ENCODE measurements around the gene FILIP1L.

Gene FILIP1L

GRCh38 chr3:99921377-99921695 is 193.0 kb downstream of the FILIP1L start:
- DNase-seq = no peak

DNA sequence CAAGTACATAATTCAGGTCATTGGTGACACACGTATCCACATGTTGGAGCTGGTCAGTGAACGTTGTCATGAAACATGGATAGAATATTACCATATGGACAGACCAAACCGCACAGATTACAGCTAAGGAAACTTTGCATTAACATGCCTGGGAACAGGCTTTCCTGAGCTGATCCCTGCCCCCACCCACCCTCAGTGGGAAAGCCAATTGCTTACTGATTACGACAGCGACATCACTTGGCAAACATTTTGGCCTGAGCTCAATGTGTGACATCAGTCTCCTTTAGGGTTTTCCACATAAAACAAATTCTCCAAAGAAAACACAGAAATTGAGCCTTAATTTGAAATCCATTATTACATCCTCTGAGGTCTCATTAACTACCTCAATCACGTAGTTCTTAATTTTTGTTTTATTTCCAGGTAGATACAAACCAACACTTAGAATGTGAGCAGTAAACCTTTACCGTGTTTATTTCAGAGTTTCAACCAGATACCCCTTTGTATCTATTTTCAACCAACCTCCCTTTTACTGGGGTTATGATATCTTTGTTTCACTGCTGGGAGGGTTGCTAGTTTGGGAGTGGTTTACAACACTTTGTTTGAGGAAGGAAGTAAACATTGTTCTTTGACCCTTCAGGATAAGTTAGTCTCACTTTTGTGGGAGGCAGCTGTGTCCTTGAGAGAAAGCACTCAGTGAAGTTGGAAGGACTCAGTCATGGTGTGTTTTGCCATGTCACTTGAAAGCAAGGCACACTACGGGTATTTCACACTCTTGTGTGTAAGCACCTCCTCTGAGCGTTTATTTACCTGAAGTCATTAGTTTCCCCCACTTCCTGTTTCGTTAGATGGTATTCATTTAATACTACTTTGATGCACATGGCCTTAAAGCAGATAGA is 193.6 kb downstream of the FILIP1L start:
- DNase-seq = peak in 3 of 4 experiments; percentile 11 to 40 (median 30)

DNA sequence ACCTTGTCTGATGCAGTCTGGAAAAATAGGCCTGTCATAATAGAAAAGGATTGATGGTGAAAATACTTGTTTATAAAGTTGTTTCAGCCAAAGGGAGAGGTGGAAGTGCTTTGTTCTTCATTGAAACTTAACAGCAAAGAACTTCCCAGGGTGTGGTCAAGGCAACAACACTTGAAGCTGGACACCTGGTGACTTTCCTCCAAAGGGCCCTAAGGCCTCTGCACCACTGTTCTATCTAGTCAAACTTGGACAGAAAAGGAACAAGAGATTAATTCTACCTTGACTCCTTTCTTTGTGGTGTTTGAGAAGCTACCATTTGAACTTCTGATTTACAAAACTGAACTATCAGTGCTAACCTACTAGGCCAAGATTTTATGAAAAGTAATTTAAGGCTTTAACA is 194.6 kb downstream of the FILIP1L start:
- DNase-seq = no peak

DNA sequence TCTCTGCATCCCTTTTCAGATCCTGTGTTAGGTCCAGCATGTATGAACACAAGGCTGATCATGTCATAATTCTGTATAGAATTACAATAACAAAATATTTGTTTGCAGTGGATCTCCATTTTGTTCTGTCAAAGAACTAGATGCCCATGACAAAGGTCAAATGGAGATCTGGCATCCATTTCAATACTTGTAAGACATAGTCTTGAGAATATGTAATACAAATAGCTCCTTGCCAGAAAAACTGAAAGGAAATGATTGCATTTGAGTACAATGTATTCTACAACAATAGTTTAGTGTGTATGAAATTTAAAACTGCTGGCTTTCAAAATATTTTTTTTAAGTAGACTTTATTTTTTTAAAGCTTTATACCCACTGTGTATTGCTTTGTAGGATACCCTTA is 195.6 kb downstream of the FILIP1L start:
- DNase-seq = no peak

DNA sequence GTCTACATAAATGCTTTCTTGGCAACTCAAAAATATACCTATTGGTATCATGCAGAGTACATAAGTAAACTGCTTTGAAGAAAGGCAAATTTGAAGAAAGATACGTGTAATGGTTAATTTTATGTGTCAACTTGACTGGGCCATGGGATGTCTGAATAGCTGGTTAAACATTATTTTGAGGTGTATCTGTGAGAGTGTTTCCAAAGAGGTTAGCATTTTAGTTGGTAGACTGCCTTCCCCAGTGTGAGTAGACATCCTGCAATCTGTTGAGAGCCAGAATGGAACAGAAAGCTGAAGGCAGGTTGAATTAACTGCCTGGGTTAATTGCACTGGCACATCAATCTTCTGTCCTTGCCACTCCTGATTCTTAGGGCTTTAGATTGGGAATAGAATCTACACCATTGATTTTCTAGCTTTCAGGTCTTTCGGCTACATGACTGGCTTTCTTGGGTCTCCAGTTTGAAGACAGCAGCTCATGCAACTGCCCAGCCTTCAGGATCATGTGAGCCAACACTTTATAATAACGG is 198.3 kb downstream of the FILIP1L start:
- DNase-seq = no peak

GRCh38 chr3:99911433-99911832 is 202.9 kb downstream of the FILIP1L start:
- no peak for DNase-seq

GRCh38 chr3:99910752-99911290 is 203.5 kb downstream of the FILIP1L start:
- DNase-seq = no peak

- DNase-seq = no peak
These were observed 204.4 kb downstream of the FILIP1L start for GRCh38 chr3:99909714-99910495.

DNA sequence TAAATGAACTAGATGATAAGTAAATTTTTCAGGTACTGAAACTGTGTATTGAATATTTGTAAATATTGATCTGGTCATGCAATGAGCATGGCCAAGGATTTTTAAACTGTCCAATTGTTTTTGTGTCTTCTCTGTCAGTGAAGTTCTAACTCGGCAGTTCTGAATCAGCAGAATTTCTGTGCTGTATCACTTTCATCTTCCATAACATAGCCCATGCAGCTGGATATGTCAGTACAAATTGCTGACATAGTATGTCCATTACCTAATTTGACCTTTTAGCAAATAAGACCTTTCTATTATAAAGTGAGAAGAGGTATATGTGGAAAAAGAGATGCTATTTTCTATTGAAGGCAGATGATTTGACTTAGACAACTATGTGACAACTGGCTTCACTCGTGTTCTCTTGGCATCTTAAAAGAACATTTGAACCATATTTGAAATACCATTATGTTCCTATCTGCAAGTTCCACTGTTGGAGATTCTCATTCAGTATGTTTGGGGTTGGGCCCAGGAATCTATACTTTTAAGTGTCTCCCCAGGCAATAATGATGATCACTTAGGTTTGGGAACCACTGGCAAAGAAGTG is 206.2 kb downstream of the FILIP1L start:
- no peak for DNase-seq

- DNase-seq = no peak
These were observed 210.4 kb downstream of the FILIP1L start for GRCh38 chr3:99903869-99904268.

- no peak for DNase-seq
These were observed 212.2 kb downstream of the FILIP1L start for GRCh38 chr3:99902091-99902490.

GRCh38 chr3:99901200-99901926 is 212.9 kb downstream of the FILIP1L start:
- peak; percentile 29 to 76 (median 56) for DNase-seq

- DNase-seq = no peak
These were observed 214.1 kb downstream of the FILIP1L start for GRCh38 chr3:99900248-99900647.

DNA sequence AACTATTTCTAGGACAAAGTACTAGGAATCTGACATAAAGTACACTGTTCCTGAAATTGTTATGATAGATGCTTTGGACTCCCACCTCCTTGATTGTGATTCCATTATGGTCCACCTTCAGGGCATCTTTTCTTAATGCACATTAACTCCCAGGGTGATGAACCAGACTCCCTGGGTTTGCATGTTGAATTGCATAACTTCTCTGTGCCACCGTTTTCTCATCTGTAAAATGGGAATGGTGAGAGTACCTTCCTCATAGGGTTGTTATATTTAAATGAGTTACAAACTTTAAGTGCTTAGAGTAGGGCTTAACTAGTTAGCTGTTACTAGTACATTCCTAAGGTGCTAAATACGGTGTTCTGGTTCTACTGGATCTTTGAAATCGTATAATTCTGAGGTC is 214.7 kb downstream of the FILIP1L start:
- DNase-seq = no peak

DNA sequence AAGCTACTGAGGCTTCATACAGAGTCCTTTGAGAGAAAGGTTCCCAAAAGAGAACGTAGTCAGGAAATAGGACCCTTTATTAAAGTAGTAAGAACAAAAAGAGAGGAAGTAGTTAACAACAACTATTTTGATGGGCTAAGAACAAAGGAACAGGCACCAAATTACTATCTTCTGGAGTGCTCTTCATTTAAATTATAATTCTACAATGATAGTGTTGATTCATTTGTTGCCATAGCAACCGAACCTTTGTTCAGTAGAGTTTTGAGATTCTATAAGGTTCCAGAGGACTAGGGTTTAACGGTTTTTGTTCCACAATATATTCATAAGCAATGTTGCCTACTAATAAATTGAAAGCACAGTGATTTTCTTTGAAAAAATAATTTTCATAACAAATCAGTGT is 217.8 kb downstream of the FILIP1L start:
- DNase-seq = peak in 1 of 4 experiments; percentile 35

DNA sequence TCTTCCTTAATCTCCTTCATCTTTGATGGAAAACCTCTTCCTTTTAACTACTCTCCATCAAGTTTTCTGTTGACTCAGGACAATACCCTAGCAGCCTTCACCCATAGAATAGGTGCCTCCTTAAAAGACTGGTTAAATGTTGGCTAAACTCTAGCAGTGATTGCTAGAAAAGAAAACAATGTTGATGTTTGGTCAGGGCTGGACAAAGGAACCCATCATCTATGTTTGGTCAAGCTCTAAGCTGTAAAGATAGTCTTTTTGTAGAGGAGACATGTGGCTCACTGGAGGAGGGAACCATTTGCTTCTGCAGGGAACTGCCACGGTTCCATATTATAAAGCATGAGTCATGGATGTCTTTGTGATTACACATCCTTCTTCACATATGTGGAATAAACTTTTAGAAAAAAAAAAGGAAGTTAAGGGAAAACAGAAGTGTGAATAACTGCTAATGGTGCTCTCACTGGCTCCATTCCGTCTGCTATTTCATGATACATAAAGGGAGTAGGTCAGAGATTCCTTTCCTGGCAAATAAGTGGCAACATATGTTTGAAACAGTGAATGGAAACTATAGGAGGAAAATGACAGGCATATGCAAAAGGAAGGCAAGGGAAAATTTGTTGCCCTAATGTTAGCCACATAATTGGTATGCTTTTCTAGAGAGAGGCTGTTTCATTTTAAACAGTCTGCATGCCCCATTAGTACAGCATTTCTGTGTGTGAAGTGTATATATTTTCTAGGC is 218.4 kb downstream of the FILIP1L start:
- DNase-seq = peak; percentile 73 to 95 (median 84)

- DNase-seq = peak in 3 of 4 experiments; percentile 40 to 64 (median 60)
These were observed 219.1 kb downstream of the FILIP1L start for GRCh38 chr3:99895131-99895696.

DNA sequence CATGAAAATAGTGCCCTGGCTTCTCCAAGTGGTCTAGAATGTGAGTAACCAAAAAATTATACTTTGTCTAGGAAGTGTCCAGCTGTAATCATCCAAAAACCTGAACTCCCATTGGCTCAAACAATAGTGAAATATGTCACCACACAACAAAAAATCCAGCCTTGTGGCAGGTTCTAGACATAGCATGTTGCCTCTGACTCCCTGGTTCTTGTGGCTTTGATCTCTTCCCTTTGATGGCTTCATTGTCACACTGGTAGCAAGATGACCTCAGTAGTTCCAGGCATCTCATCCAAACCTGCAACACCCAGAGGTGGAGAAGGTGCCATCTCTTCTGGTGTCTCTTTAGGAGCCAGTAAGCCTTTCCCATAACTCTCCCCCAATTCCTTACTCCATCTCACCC is 222.0 kb downstream of the FILIP1L start:
- DNase-seq = no peak

DNA sequence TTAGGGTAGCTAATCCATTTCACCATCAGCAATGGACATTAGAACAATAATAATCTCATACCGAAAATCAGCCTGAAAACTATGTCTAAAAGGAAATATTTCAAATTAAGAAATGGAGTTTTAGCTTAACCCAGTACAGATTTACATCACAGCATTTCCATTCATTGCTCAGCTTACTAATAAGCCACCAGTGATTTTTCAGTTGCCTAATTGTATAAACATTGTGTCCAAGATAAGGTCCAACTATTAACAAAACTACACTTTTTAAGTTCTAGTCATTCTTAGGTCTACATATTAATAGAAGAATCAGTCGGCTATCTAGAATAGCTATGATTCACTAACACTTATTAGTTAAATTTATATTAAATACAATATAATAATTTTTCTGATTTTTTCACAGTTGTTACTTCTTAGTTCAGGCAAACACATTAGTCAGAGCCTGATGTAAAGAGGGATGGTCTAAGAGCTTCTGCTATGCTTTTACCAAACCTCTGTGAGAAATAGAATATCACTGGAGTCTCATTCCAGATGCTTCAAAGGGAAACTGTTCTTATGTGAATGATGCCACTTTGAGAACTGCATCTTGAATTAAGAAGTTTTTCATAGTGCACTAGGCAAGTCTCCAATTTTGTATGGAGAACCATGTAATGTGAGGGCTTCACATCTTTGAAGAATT is 222.6 kb downstream of the FILIP1L start:
- no peak for DNase-seq

GRCh38 chr3:99885851-99886250 is 228.4 kb downstream of the FILIP1L start:
- DNase-seq = no peak

DNA sequence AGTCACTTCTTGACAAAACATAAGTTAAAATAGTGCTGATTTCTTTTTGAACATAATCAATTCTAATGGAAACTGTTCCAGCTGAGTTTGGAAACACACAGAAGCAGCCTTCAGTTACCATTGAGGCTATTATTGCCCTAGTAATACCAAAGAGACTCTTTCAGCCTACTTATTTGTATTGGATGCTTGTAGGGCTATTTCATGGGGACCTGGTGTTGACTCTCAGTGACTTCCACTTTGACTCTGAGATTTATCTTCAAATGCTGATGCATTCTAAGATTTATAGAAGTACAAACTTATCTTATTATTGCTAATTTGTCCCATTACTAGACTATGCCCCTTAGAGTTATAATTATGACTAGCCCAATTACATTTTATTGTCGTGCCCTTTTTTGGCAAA is 229.2 kb downstream of the FILIP1L start:
- no peak for DNase-seq

All from suppressor macrophage (primary cell).